ENCODE measurements around the gene THAP3.

GRCh38 chr1:6668503-6668902, 43.8 kb downstream of the THAP3 start:
- no peak for TF ChIP-seq RAD21 (conservative IDR thresholded peaks at IDR 0.05)
- TF ChIP-seq, protein P1, sequence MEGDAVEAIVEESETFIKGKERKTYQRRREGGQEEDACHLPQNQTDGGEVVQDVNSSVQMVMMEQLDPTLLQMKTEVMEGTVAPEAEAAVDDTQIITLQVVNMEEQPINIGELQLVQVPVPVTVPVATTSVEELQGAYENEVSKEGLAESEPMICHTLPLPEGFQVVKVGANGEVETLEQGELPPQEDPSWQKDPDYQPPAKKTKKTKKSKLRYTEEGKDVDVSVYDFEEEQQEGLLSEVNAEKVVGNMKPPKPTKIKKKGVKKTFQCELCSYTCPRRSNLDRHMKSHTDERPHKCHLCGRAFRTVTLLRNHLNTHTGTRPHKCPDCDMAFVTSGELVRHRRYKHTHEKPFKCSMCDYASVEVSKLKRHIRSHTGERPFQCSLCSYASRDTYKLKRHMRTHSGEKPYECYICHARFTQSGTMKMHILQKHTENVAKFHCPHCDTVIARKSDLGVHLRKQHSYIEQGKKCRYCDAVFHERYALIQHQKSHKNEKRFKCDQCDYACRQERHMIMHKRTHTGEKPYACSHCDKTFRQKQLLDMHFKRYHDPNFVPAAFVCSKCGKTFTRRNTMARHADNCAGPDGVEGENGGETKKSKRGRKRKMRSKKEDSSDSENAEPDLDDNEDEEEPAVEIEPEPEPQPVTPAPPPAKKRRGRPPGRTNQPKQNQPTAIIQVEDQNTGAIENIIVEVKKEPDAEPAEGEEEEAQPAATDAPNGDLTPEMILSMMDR (IDR thresholded peaks at IDR 0.05; ENCODE audit: poor library complexity, severe bottlenecking): no peak
- no peak for TF ChIP-seq EP300 (conservative IDR thresholded peaks at IDR 0.05; ENCODE audit: poor library complexity, severe bottlenecking)
- TF ChIP-seq TAF1 (IDR thresholded peaks at IDR 0.05; ENCODE audit: low read depth): no peak
